PFSK-1 (cell line): Measurements from ENCODE around the gene KRT9.

Experiments
- POLR2AphosphoS5 ChIP-seq: IDR thresholded peaks from 2 replicates; pipeline ENCODE4 v1.6.1; 2012; ENCODE audit warnings: low read depth, mild to moderate bottlenecking, control low read depth, low read length, moderate library complexity
- REST ChIP-seq, 2 experiments: IDR thresholded peaks; 2 replicates each; pipeline versions ENCODE4 v1.6.1 to v1.8.0; 2011 to 2012; ENCODE audit warnings: low read depth in 2 of 2, low read length in 2 of 2, control low read depth in 1 of 2, inconsistent platforms in 1 of 2, mild to moderate bottlenecking in 1 of 2, moderate library complexity in 1 of 2; ENCODE audit not compliant: insufficient read depth in 1 of 2
- TAF1 ChIP-seq: IDR thresholded peaks from 2 replicates; pipeline ENCODE4 v1.6.1; 2012; ENCODE audit warnings: low read length, control low read depth, borderline replicate concordance; ENCODE audit not compliant: insufficient read depth

GRCh38 chr17:41567317-41567716, 4.5 kb downstream of the KRT9 start:
- TF ChIP-seq REST (IDR thresholded peaks at IDR 0.05; ENCODE audit: insufficient read depth in 1 of 2, low read depth in 2 of 2, low read length in 2 of 2) (no peak), TAF1 (no peak), POLR2AphosphoS5 (no peak)
